GM13976 (cell line): Measurements from ENCODE around the gene GRAMD1B.

ENCODE experiments used
- DNase-seq: peaks from one replicate; pipeline ENCODE4 v3.0.0; 2012; ENCODE audit warnings: low spot score
- in situ Hi-C: fragments of 300-500 bp; cut with MboI; formaldehyde crosslinking; loops from one replicate; pipeline ENCODE4 v1.12.0; 2022; ENCODE audit warnings: low sequenced_read_pairs, mixed read lengths, inconsistent platforms; ENCODE audit not compliant: unreplicated experiment
- TF ChIP-seq, protein P1 (sequence below): IDR thresholded peaks from 2 replicates; pipeline ENCODE4 v1.5.1; 2012; ENCODE audit warnings: borderline replicate concordance, mild to moderate bottlenecking; ENCODE audit not compliant: insufficient read depth; ENCODE audit errors: extremely low read depth, missing control alignments, control extremely low read depth

GRAMD1B gene

GRCh38 chr11:123409456-123410217, 20.4 kb upstream of the GRAMD1B start:
- in situ Hi-C loops: no loop called here
- no peak for DNase-seq
- TF ChIP-seq, protein P1, sequence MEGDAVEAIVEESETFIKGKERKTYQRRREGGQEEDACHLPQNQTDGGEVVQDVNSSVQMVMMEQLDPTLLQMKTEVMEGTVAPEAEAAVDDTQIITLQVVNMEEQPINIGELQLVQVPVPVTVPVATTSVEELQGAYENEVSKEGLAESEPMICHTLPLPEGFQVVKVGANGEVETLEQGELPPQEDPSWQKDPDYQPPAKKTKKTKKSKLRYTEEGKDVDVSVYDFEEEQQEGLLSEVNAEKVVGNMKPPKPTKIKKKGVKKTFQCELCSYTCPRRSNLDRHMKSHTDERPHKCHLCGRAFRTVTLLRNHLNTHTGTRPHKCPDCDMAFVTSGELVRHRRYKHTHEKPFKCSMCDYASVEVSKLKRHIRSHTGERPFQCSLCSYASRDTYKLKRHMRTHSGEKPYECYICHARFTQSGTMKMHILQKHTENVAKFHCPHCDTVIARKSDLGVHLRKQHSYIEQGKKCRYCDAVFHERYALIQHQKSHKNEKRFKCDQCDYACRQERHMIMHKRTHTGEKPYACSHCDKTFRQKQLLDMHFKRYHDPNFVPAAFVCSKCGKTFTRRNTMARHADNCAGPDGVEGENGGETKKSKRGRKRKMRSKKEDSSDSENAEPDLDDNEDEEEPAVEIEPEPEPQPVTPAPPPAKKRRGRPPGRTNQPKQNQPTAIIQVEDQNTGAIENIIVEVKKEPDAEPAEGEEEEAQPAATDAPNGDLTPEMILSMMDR: no peak

DNA sequence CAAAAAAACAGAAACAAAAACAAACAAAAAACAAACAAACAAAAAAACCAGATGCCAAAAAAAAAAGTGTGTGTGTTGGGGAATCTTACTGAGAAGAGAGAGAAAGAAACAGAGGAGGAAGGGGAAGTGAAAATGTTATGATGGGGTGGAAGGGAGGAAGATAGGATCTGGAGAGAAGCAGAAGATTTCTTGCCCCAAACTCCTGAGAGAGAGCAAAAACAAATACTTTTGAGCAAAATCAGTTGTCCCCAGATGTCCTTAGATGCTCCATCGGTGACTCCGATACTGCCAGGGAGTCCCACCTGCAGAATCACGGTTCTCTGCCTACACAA, 19.9 kb upstream of the GRAMD1B start:
- TF ChIP-seq, protein P1: no peak
- in situ Hi-C loops: no loop called here
- no peak for DNase-seq

DNA sequence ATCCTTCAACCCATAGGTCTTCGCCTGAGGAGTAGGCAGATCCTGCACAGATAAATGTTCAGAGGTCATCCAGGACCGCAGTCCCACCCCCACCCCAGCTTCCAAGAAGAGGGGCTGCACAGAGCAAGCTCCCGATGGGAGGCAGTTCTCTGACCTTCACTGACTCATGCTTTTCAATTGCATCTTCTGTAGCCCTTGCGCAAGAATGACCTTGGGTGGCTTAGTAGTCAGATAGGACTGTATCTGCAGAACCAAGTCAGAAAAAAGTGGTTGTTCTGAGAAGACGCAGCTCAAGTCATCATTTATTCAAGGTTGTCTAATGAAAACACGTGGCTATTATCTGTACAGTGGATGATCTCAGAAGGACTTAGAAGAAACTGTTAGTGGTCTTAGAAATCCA, 16.4 kb upstream of the GRAMD1B start:
- DNase-seq: no peak
- TF ChIP-seq, protein P1: no peak
- in situ Hi-C loops: no loop called here

GRCh38 chr11:123416566-123416965, 13.5 kb upstream of the GRAMD1B start:
- in situ Hi-C loops: no loop called here
- TF ChIP-seq, protein P1: no peak
- DNase-seq: no peak

DNA sequence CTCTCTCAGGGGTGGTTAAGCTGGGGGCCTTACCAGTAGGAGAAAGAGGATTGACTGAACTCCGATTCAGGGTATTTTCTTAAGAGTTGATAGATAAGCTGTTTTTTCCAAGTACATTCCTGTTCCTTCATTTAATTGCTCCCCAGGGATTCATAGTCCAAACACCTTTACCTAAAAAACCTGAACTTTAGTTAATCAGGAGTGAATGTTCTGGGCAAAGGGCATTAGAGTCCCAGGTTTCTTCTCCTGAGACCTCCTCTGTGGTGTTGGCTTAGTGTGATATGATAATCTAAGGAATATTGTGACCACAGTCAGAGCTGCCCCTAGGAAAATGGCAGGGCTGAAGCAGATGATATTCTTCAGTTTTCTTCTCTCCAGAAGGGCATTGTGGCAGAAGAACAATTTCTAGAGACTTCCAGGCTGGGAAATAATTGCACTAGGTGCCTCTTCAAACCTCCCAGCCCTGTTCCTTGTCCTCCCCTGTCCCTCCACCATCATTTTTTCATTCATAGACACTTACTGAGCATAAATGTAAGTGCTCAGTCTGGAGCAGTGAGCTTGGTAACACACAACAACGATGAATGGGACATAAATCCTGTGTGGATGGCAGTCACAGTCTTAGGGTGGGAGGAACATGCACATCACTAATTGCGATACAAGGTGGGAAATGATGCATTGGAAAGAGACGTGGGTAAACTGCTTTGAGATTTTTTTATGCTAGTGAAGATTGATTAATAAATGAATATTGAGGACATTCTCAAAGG, 11.5 kb upstream of the GRAMD1B start:
- no peak for DNase-seq
- in situ Hi-C loops: no loop called here
- TF ChIP-seq, protein P1: no peak

DNA sequence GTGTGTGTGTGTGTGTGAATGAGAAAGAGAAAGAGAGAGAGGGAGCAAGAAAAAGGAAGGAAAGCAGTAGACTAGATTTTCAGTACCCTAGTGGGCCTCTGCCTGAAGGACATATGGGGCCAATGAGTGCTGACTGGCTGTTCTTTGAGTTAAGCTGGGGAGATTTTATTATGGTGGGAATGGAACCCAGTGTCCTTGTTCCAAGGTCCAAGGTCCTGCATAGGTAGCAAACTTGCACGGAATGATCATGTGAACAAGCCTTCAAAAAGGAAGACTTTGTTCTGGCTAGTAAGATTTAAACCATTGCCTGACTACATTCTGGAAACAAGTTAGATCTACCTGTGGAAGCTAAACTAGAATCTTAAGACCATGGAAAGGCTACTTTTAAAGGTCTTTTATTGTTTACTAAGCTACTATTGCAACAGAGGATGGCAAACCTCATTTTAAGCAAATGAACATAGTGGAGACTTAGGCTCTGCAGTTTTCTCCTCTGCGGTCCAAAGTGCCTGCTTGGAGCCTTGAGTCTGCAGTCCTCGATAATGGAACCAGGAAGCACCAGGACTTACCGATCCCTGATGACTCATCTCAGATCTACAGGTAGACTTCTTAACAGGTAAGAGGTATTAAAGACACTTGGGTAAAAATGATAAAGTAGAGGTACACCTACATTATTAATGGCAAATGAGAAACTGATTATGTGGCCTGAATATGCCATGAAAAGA, 10.2 kb upstream of the GRAMD1B start:
- TF ChIP-seq, protein P1: no peak
- DNase-seq: no peak
- in situ Hi-C loops: no loop called here
